GM19099 (cell line): Measurements from ENCODE around the gene ZNF576.

Experiments
- POLR2A ChIP-seq: IDR thresholded peaks from 3 replicates; pipeline ENCODE4 v1.6.1; 2011; ENCODE audit warnings: low read depth; ENCODE audit not compliant: insufficient read length; ENCODE audit errors: extremely low read depth

Gene ZNF576

GRCh38 chr19:43625918-43626579, 29.7 kb downstream of the ZNF576 start:
- TF ChIP-seq POLR2A: no peak

- TF ChIP-seq POLR2A: no peak
These were observed 30.4 kb downstream of the ZNF576 start for GRCh38 chr19:43626838-43627237.

- no peak for TF ChIP-seq POLR2A
These were observed 32.4 kb downstream of the ZNF576 start for GRCh38 chr19:43628646-43629326.

- no peak for TF ChIP-seq POLR2A
These were observed 35.1 kb downstream of the ZNF576 start for GRCh38 chr19:43631491-43631890.

DNA sequence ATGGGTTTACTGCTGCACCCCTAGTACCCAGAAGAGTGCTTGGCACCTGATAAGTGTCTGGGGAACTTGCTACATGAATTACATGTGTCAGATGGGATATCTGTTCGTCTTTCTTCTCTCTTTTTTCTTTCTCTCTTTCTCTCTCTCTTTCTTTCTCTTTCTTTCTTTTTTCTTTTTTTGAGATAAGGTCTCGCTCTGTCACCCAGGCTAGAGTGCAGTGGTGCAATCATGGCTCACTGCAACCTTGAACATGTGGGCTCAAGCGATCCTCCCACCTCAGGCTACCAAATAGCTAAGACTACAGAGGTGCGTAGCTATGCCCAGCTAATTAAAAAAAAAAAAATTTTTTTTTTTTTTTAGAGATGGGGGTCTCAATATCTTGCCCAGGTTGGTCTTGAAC, 37.1 kb downstream of the ZNF576 start:
- no peak for TF ChIP-seq POLR2A

DNA sequence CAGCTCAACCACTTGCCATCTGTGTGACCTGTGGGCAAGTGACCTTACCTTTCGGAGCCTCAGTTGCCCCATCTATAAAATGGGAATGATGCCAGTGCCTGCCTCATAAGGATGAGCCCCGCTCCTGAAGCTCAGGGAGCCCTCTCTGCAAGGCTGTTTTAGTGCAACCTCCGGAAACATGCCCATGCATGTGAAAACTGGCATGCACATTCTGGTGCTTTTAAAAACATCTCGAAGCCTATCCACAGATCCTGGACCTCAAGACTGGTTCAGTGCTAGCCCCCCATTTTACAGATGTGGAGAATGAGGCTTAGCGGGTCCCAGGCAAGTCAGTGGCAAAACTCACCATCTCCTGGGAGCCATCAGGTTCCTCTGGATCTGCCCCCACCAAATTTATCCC, 37.7 kb downstream of the ZNF576 start:
- no peak for TF ChIP-seq POLR2A

- no peak for TF ChIP-seq POLR2A
These were observed 38.1 kb downstream of the ZNF576 start for GRCh38 chr19:43634506-43634871.

GRCh38 chr19:43634872-43635560, 38.6 kb downstream of the ZNF576 start:
- no peak for TF ChIP-seq POLR2A

DNA sequence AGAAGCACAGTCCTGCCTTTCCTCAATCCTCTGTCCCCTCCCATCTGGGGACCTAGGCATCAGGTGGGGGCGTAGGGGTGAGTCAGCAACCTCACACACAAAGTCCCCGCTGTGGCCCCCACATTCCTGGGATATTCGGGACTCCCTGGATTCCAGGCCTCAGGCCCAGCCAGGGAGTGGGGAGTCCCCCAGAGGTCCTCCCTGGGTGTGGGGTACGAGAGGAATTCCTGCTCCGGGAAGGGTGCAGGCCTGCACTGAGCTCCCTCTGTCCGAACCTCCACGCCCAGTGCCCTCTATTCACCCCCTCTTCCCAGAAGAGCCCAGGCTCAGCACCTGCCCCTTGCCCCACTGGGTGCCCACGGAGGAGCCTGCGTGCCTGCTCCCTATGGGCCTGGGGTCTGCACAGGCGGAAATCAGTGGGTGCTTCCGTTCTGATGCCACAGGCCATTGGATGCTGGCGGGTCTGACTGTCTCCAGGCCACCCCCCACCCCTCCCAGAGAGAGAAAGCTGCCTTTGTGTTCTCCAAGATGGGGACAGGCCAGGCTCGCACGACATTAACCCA, 39.8 kb downstream of the ZNF576 start:
- TF ChIP-seq POLR2A: no peak

GRCh38 chr19:43638214-43638994, 42.0 kb downstream of the ZNF576 start:
- no peak for TF ChIP-seq POLR2A

DNA sequence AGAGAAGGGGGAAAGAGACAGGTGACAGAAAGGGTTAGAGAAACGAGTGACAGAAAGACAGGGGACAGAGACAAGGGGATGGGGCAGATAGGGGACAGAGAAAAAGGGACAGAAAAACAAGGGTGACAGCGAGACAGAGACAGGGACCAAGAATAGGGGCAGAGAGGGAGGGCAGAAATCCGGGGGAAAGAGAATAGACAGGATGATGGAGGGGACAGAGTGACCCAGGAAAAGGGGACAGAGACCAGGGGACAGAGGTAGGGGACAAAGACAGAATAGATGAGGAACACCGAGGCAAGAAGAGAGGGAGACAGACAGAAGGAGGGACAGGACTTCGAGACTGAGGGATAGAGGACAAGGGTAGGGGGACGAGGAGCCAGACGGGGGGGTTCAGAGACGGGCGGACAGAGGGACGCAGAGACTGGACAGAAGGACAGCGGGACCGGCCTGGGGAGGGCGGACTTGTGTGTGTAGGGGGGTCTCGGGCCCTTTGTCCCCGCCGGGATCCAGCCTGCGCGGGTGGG, 42.7 kb downstream of the ZNF576 start:
- TF ChIP-seq POLR2A: no peak

GRCh38 chr19:43639519-43640423, 43.4 kb downstream of the ZNF576 start, which contains the start of gene CADM4:
Gene CADM4, minus strand, starts transcription at chr19:43639850. Its CDS starts 60 bp downstream, at chr19:43639790.
- TF ChIP-seq POLR2A: no peak

DNA sequence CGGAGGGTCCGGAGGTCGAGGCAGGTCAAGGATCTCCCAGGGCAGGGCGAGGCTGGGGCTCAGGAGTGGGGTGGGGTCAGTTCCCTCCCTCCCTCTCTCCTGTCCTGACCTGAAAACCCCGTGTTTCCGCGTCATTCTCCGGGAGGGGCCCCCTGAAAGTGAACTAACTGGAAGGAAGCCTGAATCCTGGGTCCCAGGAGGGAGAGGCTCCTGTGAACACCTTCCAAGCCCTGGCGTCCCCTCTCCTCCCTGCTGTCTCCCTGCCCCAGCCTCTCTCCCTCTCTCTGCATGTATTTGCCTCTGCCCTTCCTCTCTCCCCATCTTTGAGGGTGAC, 44.0 kb downstream of the ZNF576 start:
- TF ChIP-seq POLR2A: no peak

DNA sequence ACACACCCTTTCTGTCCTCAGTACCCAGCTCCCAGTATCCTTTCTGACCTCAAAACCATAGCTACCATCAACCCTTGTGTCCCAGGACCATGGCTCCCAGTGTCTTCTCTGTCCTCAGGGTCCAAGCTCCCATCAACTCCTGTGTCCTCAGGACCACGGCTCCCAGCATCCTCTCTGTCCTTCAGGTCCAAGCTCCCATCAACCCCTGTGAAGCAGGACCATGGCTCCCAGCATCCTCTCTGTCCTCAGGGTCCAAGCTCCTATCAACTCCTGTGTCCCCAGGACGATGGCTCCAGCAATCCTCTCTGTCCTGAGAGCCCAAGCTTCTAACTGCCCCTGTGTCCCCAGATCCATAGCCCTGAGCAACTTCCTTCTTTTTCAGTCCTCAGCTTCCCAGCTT, 44.9 kb downstream of the ZNF576 start:
- TF ChIP-seq POLR2A: no peak
